GM20000 (cell line): ENCODE results near the gene IFT88.

Experiments
- DNase-seq: peaks from one replicate; pipeline ENCODE4 v3.0.0; 2012; ENCODE audit warnings: low spot score
- TF ChIP-seq, protein P1 (sequence below): IDR thresholded peaks from 2 replicates; pipeline ENCODE4 v1.5.1; 2012; ENCODE audit warnings: mild to moderate bottlenecking, control low read depth; ENCODE audit errors: extremely low read depth, missing control alignments

Gene IFT88

DNA sequence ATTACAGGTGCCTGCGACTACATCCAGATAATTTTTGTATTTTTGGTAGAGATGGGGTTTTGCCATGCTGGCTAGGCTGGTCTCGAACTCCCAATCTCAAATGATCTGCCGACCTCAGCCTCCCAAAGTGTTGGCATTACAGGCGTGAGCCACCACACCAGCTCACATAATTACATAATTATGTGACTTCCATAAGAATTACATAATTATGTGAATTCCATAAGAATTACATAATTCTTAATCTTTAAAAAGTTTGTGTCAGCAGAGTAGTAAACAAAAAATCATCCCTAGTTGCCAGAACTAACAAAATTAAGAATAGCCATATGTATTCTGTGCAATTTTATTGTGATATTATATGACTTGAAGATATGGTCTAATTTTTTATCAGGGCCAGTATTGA lies 25.6 kb downstream of the IFT88 start:
- DNase-seq, result no peak
- TF ChIP-seq, protein P1, sequence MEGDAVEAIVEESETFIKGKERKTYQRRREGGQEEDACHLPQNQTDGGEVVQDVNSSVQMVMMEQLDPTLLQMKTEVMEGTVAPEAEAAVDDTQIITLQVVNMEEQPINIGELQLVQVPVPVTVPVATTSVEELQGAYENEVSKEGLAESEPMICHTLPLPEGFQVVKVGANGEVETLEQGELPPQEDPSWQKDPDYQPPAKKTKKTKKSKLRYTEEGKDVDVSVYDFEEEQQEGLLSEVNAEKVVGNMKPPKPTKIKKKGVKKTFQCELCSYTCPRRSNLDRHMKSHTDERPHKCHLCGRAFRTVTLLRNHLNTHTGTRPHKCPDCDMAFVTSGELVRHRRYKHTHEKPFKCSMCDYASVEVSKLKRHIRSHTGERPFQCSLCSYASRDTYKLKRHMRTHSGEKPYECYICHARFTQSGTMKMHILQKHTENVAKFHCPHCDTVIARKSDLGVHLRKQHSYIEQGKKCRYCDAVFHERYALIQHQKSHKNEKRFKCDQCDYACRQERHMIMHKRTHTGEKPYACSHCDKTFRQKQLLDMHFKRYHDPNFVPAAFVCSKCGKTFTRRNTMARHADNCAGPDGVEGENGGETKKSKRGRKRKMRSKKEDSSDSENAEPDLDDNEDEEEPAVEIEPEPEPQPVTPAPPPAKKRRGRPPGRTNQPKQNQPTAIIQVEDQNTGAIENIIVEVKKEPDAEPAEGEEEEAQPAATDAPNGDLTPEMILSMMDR, result no peak

DNA sequence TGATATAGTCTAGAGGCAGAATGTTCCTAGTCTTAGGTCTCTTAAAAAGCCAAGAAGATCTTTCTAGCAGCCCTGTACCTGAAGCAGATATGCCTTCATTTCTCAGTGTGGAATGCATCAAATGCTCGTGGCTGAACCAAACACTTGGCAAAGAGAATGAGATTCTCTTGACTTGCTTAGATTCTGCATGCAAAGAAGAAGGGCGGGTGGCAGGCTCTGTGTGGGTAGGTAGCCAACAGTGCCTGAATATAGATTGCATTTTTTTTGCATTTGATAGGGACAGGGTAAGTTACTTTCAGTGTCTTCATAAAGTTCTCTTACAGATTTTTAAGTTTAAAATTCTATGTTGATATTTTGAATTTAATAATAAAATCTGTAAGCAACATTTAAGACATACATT lies 27.3 kb downstream of the IFT88 start:
- TF ChIP-seq, protein P1, result no peak
- DNase-seq, result no peak

DNA sequence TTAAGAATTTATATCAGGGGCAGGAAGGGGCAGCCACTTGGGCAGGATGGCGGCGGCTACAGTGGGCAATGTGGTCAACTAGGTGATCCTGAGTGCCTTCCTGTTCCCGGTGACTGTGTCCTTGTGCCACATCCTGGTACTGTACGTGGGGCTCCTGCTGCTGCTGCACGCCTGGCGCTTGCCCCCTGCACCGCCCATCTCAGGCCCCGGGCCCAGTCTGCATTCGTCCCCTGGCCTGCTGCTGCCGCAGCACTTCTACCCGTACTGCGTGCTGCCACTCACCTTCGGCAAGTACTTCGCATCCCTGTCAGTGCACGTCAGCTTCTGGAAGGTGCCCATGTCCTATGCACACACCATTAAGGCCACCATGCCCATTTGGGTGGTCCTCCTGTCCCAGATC lies 40.1 kb downstream of the IFT88 start:
- TF ChIP-seq, protein P1, result no peak
- no peak for DNase-seq

DNA sequence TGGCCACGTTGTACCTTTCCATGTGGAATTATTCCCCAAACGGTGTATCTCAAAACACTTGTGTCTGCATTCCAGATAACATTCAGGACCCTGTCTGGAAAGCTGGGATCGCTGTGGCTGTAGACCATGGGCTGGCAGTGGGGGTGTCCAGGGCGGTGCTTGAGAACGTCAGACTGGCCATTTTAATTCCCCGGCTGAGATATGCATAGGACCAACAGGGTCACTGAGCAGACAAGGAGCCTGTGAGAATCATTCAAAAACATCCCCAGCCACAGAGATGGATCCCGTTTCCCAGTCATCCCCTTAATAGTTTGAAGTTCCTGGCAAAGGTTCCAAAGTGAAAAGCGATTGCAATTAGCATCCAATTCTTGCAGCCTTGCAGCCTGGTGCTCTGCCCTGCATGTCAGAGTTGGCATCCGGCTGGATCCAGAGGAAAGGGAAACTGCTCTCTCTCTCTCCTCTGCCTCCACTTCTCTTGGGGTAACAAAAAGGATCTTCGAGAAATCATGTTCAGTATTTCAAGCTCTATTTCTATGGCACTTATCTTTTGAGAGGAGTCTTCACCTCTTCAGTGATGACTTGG lies 41.6 kb downstream of the IFT88 start:
- TF ChIP-seq, protein P1, result no peak

DNA sequence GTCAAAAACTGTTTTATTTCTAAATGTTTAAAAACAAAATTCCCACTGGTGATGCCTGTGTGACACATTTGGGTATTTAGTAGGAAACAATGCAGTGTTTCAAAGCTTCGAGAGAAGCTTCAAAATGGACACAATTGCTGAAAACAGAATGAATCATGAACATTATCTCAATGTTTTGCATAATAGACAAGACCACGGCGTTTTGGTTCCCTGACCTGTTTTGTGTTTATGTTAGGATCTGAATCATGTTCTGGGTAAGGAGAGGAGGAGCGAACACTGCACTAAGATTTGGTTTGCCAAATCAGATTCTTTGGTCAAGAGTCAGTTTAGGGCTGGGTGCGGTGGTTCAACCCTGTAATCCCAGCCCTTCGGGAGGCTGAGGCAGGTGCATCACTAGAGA lies 42.2 kb downstream of the IFT88 start:
- DNase-seq, result no peak

More for the DNA sequence above, 41.6 kb downstream of the IFT88 start:
- no peak for DNase-seq

DNA sequence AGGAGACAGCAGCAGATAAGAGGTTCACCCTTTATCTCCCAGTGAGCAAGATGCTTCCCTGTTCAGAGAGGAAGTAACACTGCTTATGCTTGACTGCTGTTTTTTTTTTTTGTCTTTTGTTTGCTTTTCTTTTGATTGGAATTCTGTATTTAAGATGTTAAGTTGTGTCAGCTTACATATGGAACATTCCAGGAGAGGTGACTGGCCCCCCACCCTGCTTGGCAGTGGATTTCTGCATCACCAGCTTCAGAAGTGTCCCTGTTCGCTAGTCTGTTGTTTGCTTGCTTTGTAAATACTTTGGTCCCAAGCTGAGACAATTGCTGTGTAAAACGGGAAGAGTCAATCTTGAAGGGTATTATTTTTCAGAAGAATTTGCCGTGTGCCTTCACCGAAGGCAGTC lies 43.0 kb downstream of the IFT88 start:
- TF ChIP-seq, protein P1, result no peak
- no peak for DNase-seq

More for the DNA sequence above, 42.2 kb downstream of the IFT88 start:
- TF ChIP-seq, protein P1, result no peak

DNA sequence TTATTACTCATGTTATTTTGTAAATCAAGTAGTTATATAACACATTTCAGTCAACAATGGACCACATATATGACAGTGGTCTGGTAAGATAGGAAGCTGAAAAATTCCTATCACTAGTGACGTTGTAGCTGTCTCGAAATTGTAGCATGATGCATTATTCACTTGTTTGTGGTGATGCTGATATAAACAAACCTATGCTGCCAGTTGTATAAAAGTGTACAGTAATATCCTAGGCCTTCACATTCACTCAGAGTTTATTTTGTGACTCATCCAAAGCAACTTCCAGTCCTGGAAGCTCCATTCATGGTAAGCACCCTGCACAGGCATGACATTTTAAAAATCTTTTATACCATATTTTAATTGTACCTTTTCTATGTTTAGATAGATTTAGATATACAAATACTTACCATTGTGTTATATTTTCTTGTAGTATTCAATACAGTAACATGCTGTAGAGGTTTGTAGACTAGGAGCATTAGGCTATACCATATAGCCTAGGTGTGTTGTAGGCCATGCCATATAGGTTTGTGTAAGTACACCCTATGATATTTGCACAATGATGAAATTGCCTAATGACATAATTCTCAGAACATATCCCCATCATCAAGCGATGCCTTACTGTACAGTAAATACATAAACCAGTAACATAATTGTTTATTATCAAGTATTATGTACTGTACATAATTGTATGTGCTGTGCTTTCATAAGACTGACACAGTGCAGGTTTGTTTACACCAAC lies 49.3 kb downstream of the IFT88 start:
- TF ChIP-seq, protein P1, result no peak
- no peak for DNase-seq
